Measurements from ENCODE around the gene PLCXD3.

GRCh38 chr5:41369799-41370198, 140.6 kb downstream of the PLCXD3 start:
- TF ChIP-seq CTCF (IDR thresholded peaks at IDR 0.05) (no peak), POLR2AphosphoS5 (IDR thresholded peaks at IDR 0.05; ENCODE audit: low read depth, low read length) (no peak), SIN3A (IDR thresholded peaks at IDR 0.05; ENCODE audit: borderline replicate concordance, insufficient read depth, low read depth, low read length) (no peak), TCF7L2 (IDR thresholded peaks at IDR 0.05; ENCODE audit: low read depth, low read length) (no peak)
- TF ChIP-seq, protein P1, sequence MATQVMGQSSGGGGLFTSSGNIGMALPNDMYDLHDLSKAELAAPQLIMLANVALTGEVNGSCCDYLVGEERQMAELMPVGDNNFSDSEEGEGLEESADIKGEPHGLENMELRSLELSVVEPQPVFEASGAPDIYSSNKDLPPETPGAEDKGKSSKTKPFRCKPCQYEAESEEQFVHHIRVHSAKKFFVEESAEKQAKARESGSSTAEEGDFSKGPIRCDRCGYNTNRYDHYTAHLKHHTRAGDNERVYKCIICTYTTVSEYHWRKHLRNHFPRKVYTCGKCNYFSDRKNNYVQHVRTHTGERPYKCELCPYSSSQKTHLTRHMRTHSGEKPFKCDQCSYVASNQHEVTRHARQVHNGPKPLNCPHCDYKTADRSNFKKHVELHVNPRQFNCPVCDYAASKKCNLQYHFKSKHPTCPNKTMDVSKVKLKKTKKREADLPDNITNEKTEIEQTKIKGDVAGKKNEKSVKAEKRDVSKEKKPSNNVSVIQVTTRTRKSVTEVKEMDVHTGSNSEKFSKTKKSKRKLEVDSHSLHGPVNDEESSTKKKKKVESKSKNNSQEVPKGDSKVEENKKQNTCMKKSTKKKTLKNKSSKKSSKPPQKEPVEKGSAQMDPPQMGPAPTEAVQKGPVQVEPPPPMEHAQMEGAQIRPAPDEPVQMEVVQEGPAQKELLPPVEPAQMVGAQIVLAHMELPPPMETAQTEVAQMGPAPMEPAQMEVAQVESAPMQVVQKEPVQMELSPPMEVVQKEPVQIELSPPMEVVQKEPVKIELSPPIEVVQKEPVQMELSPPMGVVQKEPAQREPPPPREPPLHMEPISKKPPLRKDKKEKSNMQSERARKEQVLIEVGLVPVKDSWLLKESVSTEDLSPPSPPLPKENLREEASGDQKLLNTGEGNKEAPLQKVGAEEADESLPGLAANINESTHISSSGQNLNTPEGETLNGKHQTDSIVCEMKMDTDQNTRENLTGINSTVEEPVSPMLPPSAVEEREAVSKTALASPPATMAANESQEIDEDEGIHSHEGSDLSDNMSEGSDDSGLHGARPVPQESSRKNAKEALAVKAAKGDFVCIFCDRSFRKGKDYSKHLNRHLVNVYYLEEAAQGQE (IDR thresholded peaks at IDR 0.05; ENCODE audit: insufficient read depth in 1 of 2, low read depth in 2 of 2, low read length in 1 of 2), result no peak

All from Panc1 (cell line).